Measurements from ENCODE around the gene USP22. TPM values are rescaled to one million over a fixed set of nuclear protein-coding genes. Genes with fewer than 3 reads are reported as not detected.

Gene USP22
- polyA plus RNA-seq, 3 donors = 20.4 to 69.9 (median 27.3) TPM

DNA sequence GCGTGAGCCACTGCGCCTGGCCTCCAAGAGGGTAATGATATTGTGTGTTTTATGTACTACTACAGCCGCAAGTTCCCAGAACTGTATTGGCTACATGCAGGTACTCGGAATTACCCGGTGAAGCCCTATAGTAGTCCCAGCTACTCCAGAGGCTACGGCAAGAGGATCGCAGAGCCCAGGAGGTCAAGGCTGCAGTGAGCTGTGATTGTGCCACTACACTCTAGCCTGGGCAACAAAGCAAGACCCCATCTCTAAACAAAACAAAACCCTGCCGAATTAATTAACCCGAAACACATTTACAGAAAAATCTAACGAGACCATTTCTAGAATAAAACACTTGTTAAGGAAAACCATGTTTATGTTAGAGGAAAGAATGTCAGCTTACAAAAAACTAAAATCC lies 2.2 kb upstream of the USP22 start:
- H3K79me2 ChIP-seq (ENCODE audit: insufficient read depth, low read length) = peaks cover 28% of the 10 kb centered on the region
- Mint-ChIP-seq H3K4me1 (peaks cover 23% of the 10 kb centered on the region), H3K9me3 (peaks cover 0 to 2% (median 0%) of the 10 kb centered on the region in 7 donors), H3K27me3 (ENCODE audit: low read depth in 3 of 3) (peaks cover 0 to 2% (median 2%) of the 10 kb centered on the region in 3 donors), H3K36me3 (no peaks in the 10 kb centered on the region), H3K4me3 (no peak overlapping the region), H3K27ac (peak overlapping the region in 1 of 7 donors; percentile 8)
- intact Hi-C loops (cut with micrococcal nuclease) = loop anchor here (5.0 to 10.0 kb wide), 3 partner anchors 167 to 240 kb away; partner anchors contain the start of genes MAP2K3 (in 1 of the 2) and TMEM11 (in 1 of the 2)
- no peak overlapping the region for H3K4me2 ChIP-seq (replicated peaks; ENCODE audit: extremely low read depth, low read length, poor library complexity, severe bottlenecking)
- peaks cover 24% of the 10 kb centered on the region for H4K20me1 ChIP-seq (ENCODE audit: insufficient read depth, low read length)
- H3K9ac ChIP-seq (ENCODE audit: insufficient read depth, low read length, poor library complexity, severe bottlenecking) = no peak overlapping the region
- H3K4me3 ChIP-seq (replicated peaks in 1 of 3; ENCODE audit: low read depth in 2 of 3, low read length in 3 of 3) = no peak overlapping the region
- no peaks in the 10 kb centered on the region for H3K9me3 ChIP-seq (replicated peaks in 1 of 2; ENCODE audit: control insufficient read depth in 1 of 2, insufficient read depth in 1 of 2, low read length in 2 of 2)
- H3K27me3 ChIP-seq (ENCODE audit: control insufficient read depth in 2 of 2, insufficient read depth in 2 of 2, low read length in 2 of 2) = no peaks in the 10 kb centered on the region
- DNase-seq = no peak
- H3K27ac ChIP-seq (ENCODE audit: low read depth in 1 of 2, low read length in 2 of 2) = no peak overlapping the region
- H3K4me1 ChIP-seq (ENCODE audit: control insufficient read depth in 1 of 2, insufficient read depth in 2 of 2, low read length in 2 of 2) = peaks cover 24 to 30% of the 10 kb centered on the region in 2 donors
- H2AFZ ChIP-seq (ENCODE audit: insufficient read depth, low read depth, low read length, poor library complexity, severe bottlenecking) = no peak overlapping the region
- 93% methylated on average over 5 of the region's 10 CpGs for WGBS (ENCODE audit: insufficient coverage)
- no peaks in the 10 kb centered on the region for H3K36me3 ChIP-seq (replicated peaks in 1 of 2; ENCODE audit: control insufficient read depth in 1 of 2, insufficient read depth in 2 of 2, low read length in 2 of 2)
- TF ChIP-seq, protein P1, sequence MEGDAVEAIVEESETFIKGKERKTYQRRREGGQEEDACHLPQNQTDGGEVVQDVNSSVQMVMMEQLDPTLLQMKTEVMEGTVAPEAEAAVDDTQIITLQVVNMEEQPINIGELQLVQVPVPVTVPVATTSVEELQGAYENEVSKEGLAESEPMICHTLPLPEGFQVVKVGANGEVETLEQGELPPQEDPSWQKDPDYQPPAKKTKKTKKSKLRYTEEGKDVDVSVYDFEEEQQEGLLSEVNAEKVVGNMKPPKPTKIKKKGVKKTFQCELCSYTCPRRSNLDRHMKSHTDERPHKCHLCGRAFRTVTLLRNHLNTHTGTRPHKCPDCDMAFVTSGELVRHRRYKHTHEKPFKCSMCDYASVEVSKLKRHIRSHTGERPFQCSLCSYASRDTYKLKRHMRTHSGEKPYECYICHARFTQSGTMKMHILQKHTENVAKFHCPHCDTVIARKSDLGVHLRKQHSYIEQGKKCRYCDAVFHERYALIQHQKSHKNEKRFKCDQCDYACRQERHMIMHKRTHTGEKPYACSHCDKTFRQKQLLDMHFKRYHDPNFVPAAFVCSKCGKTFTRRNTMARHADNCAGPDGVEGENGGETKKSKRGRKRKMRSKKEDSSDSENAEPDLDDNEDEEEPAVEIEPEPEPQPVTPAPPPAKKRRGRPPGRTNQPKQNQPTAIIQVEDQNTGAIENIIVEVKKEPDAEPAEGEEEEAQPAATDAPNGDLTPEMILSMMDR (IDR thresholded peaks at IDR 0.05) = no peak

DNA sequence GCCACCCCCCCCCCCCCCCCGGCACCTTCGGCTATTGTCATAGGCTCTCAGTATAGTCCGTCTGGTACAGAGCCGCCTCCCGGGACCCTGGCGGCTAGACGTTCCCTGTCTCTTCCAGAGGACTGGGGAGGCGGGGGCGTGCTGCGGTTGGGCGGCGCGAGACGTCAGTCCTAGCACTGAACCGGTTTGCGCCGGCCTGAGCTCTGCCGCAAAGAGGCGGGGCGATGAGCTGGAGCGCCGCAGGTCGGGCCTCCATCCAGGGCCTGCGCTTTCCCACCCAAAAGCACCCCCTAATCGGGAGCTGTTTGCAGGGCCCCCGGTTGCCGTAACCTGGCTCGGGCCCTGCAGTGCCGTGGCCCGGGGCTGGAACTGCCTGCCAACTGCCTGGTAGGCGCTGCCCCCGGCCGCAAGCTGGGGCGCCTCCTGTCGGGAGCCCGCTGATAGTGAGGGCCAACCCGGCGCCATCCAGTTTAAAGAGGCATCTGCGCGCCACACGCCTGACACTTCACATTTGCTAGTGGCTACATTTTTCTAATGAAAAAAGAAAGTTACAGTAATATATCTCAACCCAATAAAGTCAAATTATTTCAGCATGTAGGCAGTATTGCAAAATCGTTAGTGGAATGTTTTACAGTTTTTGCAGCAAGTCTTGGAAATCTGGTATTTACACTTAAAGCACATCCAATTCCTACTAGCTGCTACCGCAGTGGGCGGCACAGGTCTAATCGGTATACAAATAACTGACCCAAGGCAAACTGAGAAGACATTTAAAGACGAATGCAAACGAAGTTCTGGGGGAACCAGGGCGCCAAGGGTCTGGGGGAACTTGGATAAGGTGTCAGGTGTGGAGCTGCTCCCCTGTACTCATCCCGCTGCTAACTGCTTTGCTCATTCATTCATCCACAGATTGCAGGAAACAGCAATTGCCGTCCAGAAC lies 753 bp upstream of the USP22 start:
- H3K9ac ChIP-seq (ENCODE audit: insufficient read depth, low read length, poor library complexity, severe bottlenecking) = peak overlapping the region; percentile 73
- H4K20me1 ChIP-seq (ENCODE audit: insufficient read depth, low read length) = peaks cover 37% of the 10 kb centered on the region
- peaks cover 0 to 2% of the 10 kb centered on the region in 2 donors for H3K36me3 Mint-ChIP-seq
- peaks cover 0 to 2% (median 0%) of the 10 kb centered on the region in 3 donors for H3K27me3 Mint-ChIP-seq (ENCODE audit: low read depth in 3 of 3)
- TF ChIP-seq, protein P1 (IDR thresholded peaks at IDR 0.05) = peak; percentile 95
- H3K79me2 ChIP-seq (ENCODE audit: insufficient read depth, low read length) = peaks cover 42% of the 10 kb centered on the region
- H2AFZ ChIP-seq (ENCODE audit: insufficient read depth, low read depth, low read length, poor library complexity, severe bottlenecking) = peak overlapping the region; percentile 81
- peaks cover 0 to 2% (median 0%) of the 10 kb centered on the region in 7 donors for H3K9me3 Mint-ChIP-seq
- intact Hi-C loops (cut with micrococcal nuclease) = loop anchor here (5.0 to 10.0 kb wide), 3 partner anchors 169 to 241 kb away; partner anchors contain the start of genes MAP2K3 (in 1 of the 2) and TMEM11 (in 1 of the 2)
- no peaks in the 10 kb centered on the region for H3K27me3 ChIP-seq (ENCODE audit: control insufficient read depth in 2 of 2, insufficient read depth in 2 of 2, low read length in 2 of 2)
- peaks cover 28 to 30% of the 10 kb centered on the region in 2 donors for H3K4me1 ChIP-seq (ENCODE audit: control insufficient read depth in 1 of 2, insufficient read depth in 2 of 2, low read length in 2 of 2)
- peak in 1 of 3 donors; percentile 99 for DNase-seq
- peak overlapping the region; percentile 71 for H3K4me2 ChIP-seq (replicated peaks; ENCODE audit: extremely low read depth, low read length, poor library complexity, severe bottlenecking)
- H3K27ac ChIP-seq (ENCODE audit: low read depth in 1 of 2, low read length in 2 of 2) = peak overlapping the region; percentile 74 to 85
- H3K4me1 Mint-ChIP-seq = peaks cover 25% of the 10 kb centered on the region
- no peaks in the 10 kb centered on the region for H3K36me3 ChIP-seq (replicated peaks in 1 of 2; ENCODE audit: control insufficient read depth in 1 of 2, insufficient read depth in 2 of 2, low read length in 2 of 2)
- H3K4me3 ChIP-seq (replicated peaks in 1 of 3; ENCODE audit: low read depth in 2 of 3, low read length in 3 of 3) = peak overlapping the region; percentile 41 to 89 (median 42)
- peak overlapping the region; percentile 80 to 90 (median 85) for H3K27ac Mint-ChIP-seq
- under 1% methylated on average over 35 of the region's 50 CpGs for WGBS (ENCODE audit: insufficient coverage)
- H3K4me3 Mint-ChIP-seq = peak overlapping the region; percentile 72 to 84
- H3K9me3 ChIP-seq (replicated peaks in 1 of 2; ENCODE audit: control insufficient read depth in 1 of 2, insufficient read depth in 1 of 2, low read length in 2 of 2) = no peaks in the 10 kb centered on the region

All from CD14-positive monocyte (primary cell).